Mesothelial cell of epicardium (in vitro differentiated cells): ENCODE results near the gene GINS3. TPM values are rescaled to one million over a fixed set of nuclear protein-coding genes. Genes with fewer than 3 reads are reported as not detected.

ENCODE experiments used
- DNase-seq, 2 experiments: peaks; one replicate each; pipeline ENCODE4 v3.0.0; 2021; ENCODE audit warnings: low spot score in 2 of 2; ENCODE audit not compliant: unreplicated experiment in 2 of 2
- H3K27ac Mint-ChIP-seq: 2 replicates; pipeline ENCODE4 v1.8.0; 2021; ENCODE audit warnings: mixed read lengths
- H3K27me3 Mint-ChIP-seq: 2 replicates; pipeline ENCODE4 v1.8.0; 2021; ENCODE audit warnings: low read depth, mixed read lengths
- H3K36me3 Mint-ChIP-seq: 2 replicates; pipeline ENCODE4 v1.8.0; 2021; ENCODE audit warnings: mixed read lengths
- H3K4me1 Mint-ChIP-seq: 2 replicates; pipeline ENCODE4 v1.8.0; 2021; ENCODE audit warnings: mixed read lengths
- H3K4me3 Mint-ChIP-seq: 2 replicates; pipeline ENCODE4 v1.8.0; 2021; ENCODE audit warnings: mild to moderate bottlenecking, moderate library complexity, mixed read lengths
- H3K9me3 Mint-ChIP-seq: 2 replicates; pipeline ENCODE4 v1.8.0; 2021; ENCODE audit warnings: mixed read lengths
- CTCF ChIP-seq: fragments of 200-600 bp; sonication (generic); IDR thresholded peaks from one replicate; pipeline ENCODE4 v1.5.0; 2021; ENCODE audit warnings: antibody characterized with exemption; ENCODE audit not compliant: unreplicated experiment
- total RNA-seq: library from RNA; stranded (reverse); gene quantifications from 3 replicates; pipeline ENCODE4 v1.2.1, GENCODE V29; 2021

GINS3 gene
- total RNA-seq, 1 donor from 2014 or later, result 5.0 TPM

- Mint-ChIP-seq H3K4me1 (peaks cover 14% of the 10 kb centered on the region), H3K27me3 (peaks cover 17% of the 10 kb centered on the region), H3K4me3 (no peak overlapping the region), H3K9me3 (no peaks in the 10 kb centered on the region), H3K36me3 (no peaks in the 10 kb centered on the region), H3K27ac (no peak overlapping the region)
- TF ChIP-seq CTCF, result no peak
- DNase-seq, result no peak
These were observed 62.6 kb downstream of the GINS3 start for GRCh38 chr16:58454856-58455255.

Other genes with a start within 250 kb of the GINS3 start
- 76.8 to 80.9 TPM (median 79.3 TPM) in 3 replicates for gene CSNK2A2, start 194.4 kb upstream of the GINS3 start, total RNA-seq
- not detected in 3 replicates for gene PRSS54, start 97.4 kb upstream of the GINS3 start, total RNA-seq
- gene NDRG4, start 107.7 kb downstream of the GINS3 start, total RNA-seq, result 17.3 to 18.6 TPM (median 17.4 TPM) in 3 replicates
- gene SETD6, start 123.0 kb downstream of the GINS3 start, total RNA-seq, result 27.1 to 29.4 TPM (median 28.9 TPM) in 3 replicates
- 194 to 213 TPM (median 204 TPM) in 3 replicates for gene CNOT1, start 237.4 kb downstream of the GINS3 start, total RNA-seq